Measurements from ENCODE around the gene PTGFRN. TPM values are rescaled to one million over a fixed set of nuclear protein-coding genes. Genes with fewer than 3 reads are reported as not detected.

PTGFRN gene
- total and polyA plus RNA-seq, 12 donors, result 21.2 to 318 (median 170) TPM

GRCh38 chr1:116918714-116919357 lies 9.1 kb downstream of the PTGFRN start:
- H3K36me3 ChIP-seq, result no peaks in the 10 kb centered on the region
- peaks cover 7 to 97% (median 62%) of the 10 kb centered on the region in 9 donors for H3K4me1 ChIP-seq
- peak overlapping the region in 4 of 10 donors; percentile 11 to 97 (median 94) for H3K27ac ChIP-seq
- 78 to 81% methylated on average over 5 of the region's 5 CpGs for WGBS, 2 donors
- no peak for ATAC-seq
- no peaks in the 10 kb centered on the region for H3K27me3 ChIP-seq
- no peaks in the 10 kb centered on the region for H3K9me3 ChIP-seq
- no peak overlapping the region for H3K4me3 ChIP-seq
- DNase-seq, result no peak
- intact Hi-C loops (cut with DNase I), result loop anchor here in 3 of 10 donors (10.0 kb wide), 2 partner anchors 66 to 136 kb away; no protein-coding TSS in a partner anchor
- no peak for TF ChIP-seq CTCF (IDR thresholded peaks at IDR 0.05)

- no peaks in the 10 kb centered on the region for H3K36me3 ChIP-seq
- no peaks in the 10 kb centered on the region for H3K27me3 ChIP-seq
- peak in 5 of 9 donors; percentile 7 to 29 (median 24) for TF ChIP-seq CTCF (IDR thresholded peaks at IDR 0.05)
- ATAC-seq, result peak in 2 of 8 donors; percentile 1 to 3
- no peaks in the 10 kb centered on the region for H3K9me3 ChIP-seq
- 63 to 68% methylated on average over 2 of the region's 2 CpGs for WGBS, 2 donors
- DNase-seq, result peak; percentile 21 to 22
- peak overlapping the region in 7 of 10 donors; percentile 3 to 97 (median 49) for H3K27ac ChIP-seq
- no peak overlapping the region for H3K4me3 ChIP-seq
- intact Hi-C loops (cut with DNase I), result loop anchor here in 3 of 10 donors (10.0 kb wide), 2 partner anchors 65 to 135 kb away; no protein-coding TSS in a partner anchor
- peaks cover 7 to 94% (median 61%) of the 10 kb centered on the region in 9 donors for H3K4me1 ChIP-seq
Observed at GRCh38 chr1:116919802-116920201, 10.1 kb downstream of the PTGFRN start.

- no peak for ATAC-seq
- TF ChIP-seq CTCF (IDR thresholded peaks at IDR 0.05), result no peak
- peaks cover 7 to 90% (median 57%) of the 10 kb centered on the region in 9 donors for H3K4me1 ChIP-seq
- H3K36me3 ChIP-seq, result no peaks in the 10 kb centered on the region
- no peaks in the 10 kb centered on the region for H3K27me3 ChIP-seq
- intact Hi-C loops (cut with DNase I), result no loop called here
- no peak overlapping the region for H3K4me3 ChIP-seq
- no peaks in the 10 kb centered on the region for H3K9me3 ChIP-seq
- peak overlapping the region in 7 of 10 donors; percentile 3 to 97 (median 49) for H3K27ac ChIP-seq
- no peak for DNase-seq
- 87 to 95% methylated on average over 1 of the region's 1 CpG for WGBS, 2 donors
Observed at GRCh38 chr1:116920211-116920610, 10.5 kb downstream of the PTGFRN start.

GRCh38 chr1:116921301-116921885 lies 11.7 kb downstream of the PTGFRN start:
- no peak for ATAC-seq
- Histone ChIP-seq H3K9me3 (no peaks in the 10 kb centered on the region), H3K4me1 (peaks cover 7 to 78% (median 46%) of the 10 kb centered on the region in 9 donors), H3K27me3 (no peaks in the 10 kb centered on the region), H3K36me3 (no peaks in the 10 kb centered on the region), H3K27ac (peak overlapping the region in 4 of 10 donors; percentile 34 to 67 (median 56)), H3K4me3 (no peak overlapping the region)
- intact Hi-C loops (cut with DNase I), result no loop called here
- 90 to 92% methylated on average over 6 of the region's 6 CpGs for WGBS, 2 donors
- TF ChIP-seq CTCF (IDR thresholded peaks at IDR 0.05), result no peak
- DNase-seq, result no peak
